Measurements from ENCODE around the gene ZC3H10. TPM values are rescaled to one million over a fixed set of nuclear protein-coding genes. Genes with fewer than 3 reads are reported as not detected.

ZC3H10 gene
- total RNA-seq, 1 experiment from 2014 or later: 8.7 TPM

DNA sequence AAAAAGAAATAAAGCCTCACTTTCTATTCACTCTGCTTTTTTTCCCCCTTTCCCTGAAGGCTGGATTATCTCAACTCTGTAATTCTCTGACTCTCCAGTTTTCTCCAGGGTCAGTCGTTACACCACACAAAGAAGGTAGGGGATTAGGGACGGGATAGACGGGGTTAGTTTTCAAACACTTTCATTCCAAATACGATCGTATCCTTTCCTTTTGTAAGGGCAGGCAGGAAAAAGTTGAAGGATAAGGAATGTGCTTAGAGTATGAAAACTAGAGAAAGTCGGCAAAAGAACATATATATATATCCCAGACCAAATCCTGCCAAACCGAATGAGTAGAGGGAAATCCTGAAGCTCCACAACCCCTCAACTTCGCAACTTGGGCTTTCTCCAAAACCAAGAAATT lies 9.4 kb downstream of the ZC3H10 start:
- TF ChIP-seq CEBPB (IDR thresholded peaks at IDR 0.05; ENCODE audit: low read depth): no peak
- TF ChIP-seq, protein P1, sequence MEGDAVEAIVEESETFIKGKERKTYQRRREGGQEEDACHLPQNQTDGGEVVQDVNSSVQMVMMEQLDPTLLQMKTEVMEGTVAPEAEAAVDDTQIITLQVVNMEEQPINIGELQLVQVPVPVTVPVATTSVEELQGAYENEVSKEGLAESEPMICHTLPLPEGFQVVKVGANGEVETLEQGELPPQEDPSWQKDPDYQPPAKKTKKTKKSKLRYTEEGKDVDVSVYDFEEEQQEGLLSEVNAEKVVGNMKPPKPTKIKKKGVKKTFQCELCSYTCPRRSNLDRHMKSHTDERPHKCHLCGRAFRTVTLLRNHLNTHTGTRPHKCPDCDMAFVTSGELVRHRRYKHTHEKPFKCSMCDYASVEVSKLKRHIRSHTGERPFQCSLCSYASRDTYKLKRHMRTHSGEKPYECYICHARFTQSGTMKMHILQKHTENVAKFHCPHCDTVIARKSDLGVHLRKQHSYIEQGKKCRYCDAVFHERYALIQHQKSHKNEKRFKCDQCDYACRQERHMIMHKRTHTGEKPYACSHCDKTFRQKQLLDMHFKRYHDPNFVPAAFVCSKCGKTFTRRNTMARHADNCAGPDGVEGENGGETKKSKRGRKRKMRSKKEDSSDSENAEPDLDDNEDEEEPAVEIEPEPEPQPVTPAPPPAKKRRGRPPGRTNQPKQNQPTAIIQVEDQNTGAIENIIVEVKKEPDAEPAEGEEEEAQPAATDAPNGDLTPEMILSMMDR (IDR thresholded peaks at IDR 0.05 in 2 of 3, conservative IDR thresholded peaks at IDR 0.05 in 1 of 3; ENCODE audit: borderline replicate concordance in 1 of 3, insufficient read depth in 1 of 3, low read depth in 2 of 3, low read length in 2 of 3): no peak
- TF ChIP-seq ZFX (IDR thresholded peaks at IDR 0.05): no peak
- TF ChIP-seq SRF (IDR thresholded peaks at IDR 0.05; ENCODE audit: low read depth): no peak
- TF ChIP-seq EZH2 (IDR thresholded peaks at IDR 0.05): no peak
- no peak for TF ChIP-seq ZNF274 (IDR thresholded peaks at IDR 0.05; ENCODE audit: low read depth, low read length)
- no peak for TF ChIP-seq EZH2phosphoT487 (IDR thresholded peaks at IDR 0.05; ENCODE audit: borderline replicate concordance)
- TF ChIP-seq JUND (IDR thresholded peaks at IDR 0.05): no peak
- no peak for TF ChIP-seq SP1 (IDR thresholded peaks at IDR 0.05; ENCODE audit: low read depth)
- Histone ChIP-seq H3K9ac (ENCODE audit: low read length) (peak overlapping the region; percentile 32), H3K9me2 (ENCODE audit: insufficient read depth) (no peaks in the 10 kb centered on the region), H2AFZ (ENCODE audit: low read depth, low read length, poor library complexity, severe bottlenecking) (no peak overlapping the region), H3K79me2 (ENCODE audit: insufficient read depth, low read length) (peaks cover 29% of the 10 kb centered on the region), H3K27me3 (ENCODE audit: insufficient read depth, low read length) (no peaks in the 10 kb centered on the region), H3K4me2 (ENCODE audit: low read length) (peak overlapping the region; percentile 66), H3K4me3 (replicated peaks in 1 of 2; ENCODE audit: low read depth in 1 of 2, low read length in 2 of 2) (peak overlapping the region; percentile 19 to 22; a peak in 3 of 4 replicates), H3K36me3 (ENCODE audit: control insufficient read depth in 1 of 2, insufficient read depth in 2 of 2, low read length in 2 of 2) (peaks cover 12 to 24% of the 10 kb centered on the region in 2 experiments; a peak in 3 of 4 replicates), H3K9me3 (ENCODE audit: control insufficient read depth in 1 of 2, insufficient read depth in 1 of 2, low read depth in 1 of 2, low read length in 2 of 2) (no peaks in the 10 kb centered on the region), H4K20me1 (ENCODE audit: insufficient read depth) (no peaks in the 10 kb centered on the region), H3K27ac (ENCODE audit: low read depth, low read length) (peak overlapping the region; percentile 2; the same call in 1 of the 2 replicates), H3K4me1 (ENCODE audit: control insufficient read depth in 1 of 2, insufficient read depth in 2 of 2, low read length in 2 of 2) (peaks cover 16 to 33% of the 10 kb centered on the region in 2 experiments)
- no peak for DNase-seq (ENCODE audit: low read depth, low spot score)
- ChIA-PET POLR2A (interaction anchor here (0.6 to 2.8 kb wide), 18 partner anchors 7 to 389 kb away, joined by 3 to 42 read pairs (median 6); partner anchors contain the start of genes MYL6, MYL6B, PA2G4 and RNF41), CTCF (interaction anchor here (0.7 to 1.9 kb wide), 8 partner anchors 9 to 389 kb away, joined by 3 to 24 read pairs (median 4); partner anchors contain the start of genes MYL6, MYL6B, PA2G4 and SMARCC2), RAD21 (ENCODE audit: low non-redundant PET in 1 of 2, low total read pairs in 2 of 2, uncharacterized antibody in 2 of 2, unreplicated experiment in 2 of 2) (interaction anchor here (1.1 to 1.3 kb wide), 2 partner anchors 24 to 62 kb away, joined by 3 to 6 read pairs; partner anchors contain the start of genes MYL6B (in 1 of the 2) and SMARCC2 (in 1 of the 2))
- intact Hi-C loops (cut with micrococcal nuclease): loop anchor here (2.0 kb wide), 1 partner anchor 337 kb away; no protein-coding TSS in a partner anchor
- BruUV-seq (replicated peaks): TSS peak; percentile 89
- ATAC-seq: no peak
